ES-I3 (cell line): ENCODE measurements around the gene HYKK.
"Not testable (repeated sequence)": the region's sequence is repeated elsewhere in the genome, so short reads cannot be mapped to it uniquely, and the experiment has no call there.

Experiments used
- H3K36me3 ChIP-seq: 2 replicates; pipeline ENCODE4 v1.6.1; 2013; ENCODE audit warnings: mild to moderate bottlenecking, low read length, control low read depth, moderate library complexity; ENCODE audit not compliant: insufficient read depth
- H3K4me1 ChIP-seq: 2 replicates; pipeline ENCODE4 v1.6.1; 2013; ENCODE audit warnings: mild to moderate bottlenecking, control low read depth, low read length; ENCODE audit not compliant: insufficient read depth
- H3K9ac ChIP-seq: 2 replicates; pipeline ENCODE4 v1.6.1; 2013; ENCODE audit warnings: low read depth, mild to moderate bottlenecking, low read length, moderate library complexity
- H3K9me3 ChIP-seq: 2 replicates; pipeline ENCODE4 v1.6.1; 2013; ENCODE audit warnings: mild to moderate bottlenecking, low read length, moderate library complexity; ENCODE audit not compliant: control insufficient read depth, insufficient read depth

The HYKK gene

GRCh38 chr15:78551902-78552301, 44.5 kb downstream of the HYKK start:
- Histone ChIP-seq H3K9ac (no peak overlapping the region), H3K4me1 (no peaks in the 10 kb centered on the region), H3K9me3 (no peaks in the 10 kb centered on the region), H3K36me3 (peaks cover 7% of the 10 kb centered on the region; the same call in 1 of the 2 replicates)

GRCh38 chr15:78552597-78552996, 45.2 kb downstream of the HYKK start:
- H3K9me3 ChIP-seq = no peaks in the 10 kb centered on the region
- H3K9ac ChIP-seq = no peak overlapping the region
- peaks cover 7% of the 10 kb centered on the region; the same call in 1 of the 2 replicates for H3K36me3 ChIP-seq
- no peaks in the 10 kb centered on the region for H3K4me1 ChIP-seq

GRCh38 chr15:78560201-78560600, 52.8 kb downstream of the HYKK start:
- not testable (repeated sequence) for H3K9ac ChIP-seq, H3K4me1 ChIP-seq, H3K9me3 ChIP-seq, H3K36me3 ChIP-seq

GRCh38 chr15:78561490-78561889, 54.1 kb downstream of the HYKK start:
- H3K9me3 ChIP-seq = no peaks in the 10 kb centered on the region
- no peak overlapping the region for H3K9ac ChIP-seq
- H3K4me1 ChIP-seq = 0 out of 2 replicates have a peak, but pooled peaks cover 5% of the 10 kb centered on the region
- H3K36me3 ChIP-seq = no peaks in the 10 kb centered on the region

GRCh38 chr15:78563092-78563491, 55.7 kb downstream of the HYKK start:
- no peaks in the 10 kb centered on the region for H3K9me3 ChIP-seq
- no peaks in the 10 kb centered on the region for H3K36me3 ChIP-seq
- 0 out of 2 replicates have a peak, but pooled peaks cover 5% of the 10 kb centered on the region for H3K4me1 ChIP-seq
- H3K9ac ChIP-seq = no peak overlapping the region

- no peaks in the 10 kb centered on the region for H3K9me3 ChIP-seq
- no peaks in the 10 kb centered on the region for H3K36me3 ChIP-seq
- H3K4me1 ChIP-seq = 0 out of 2 replicates have a peak, but pooled peaks cover 5% of the 10 kb centered on the region
- H3K9ac ChIP-seq = peak overlapping the region; percentile 15; the same call in 1 of the 2 replicates
Measured at GRCh38 chr15:78564743-78565096, 57.3 kb downstream of the HYKK start.

GRCh38 chr15:78565097-78565950, 57.9 kb downstream of the HYKK start, which contains the start of gene CHRNA5:
Gene CHRNA5, plus strand, starts transcription at chr15:78565520. Its CDS starts 200 bp downstream, at chr15:78565720.
- Histone ChIP-seq H3K36me3 (no peaks in the 10 kb centered on the region), H3K9ac (peak within 1 kb of the TSS; percentile 76), H3K4me1 (0 out of 2 replicates have a peak, but pooled peaks cover 5% of the 10 kb centered on the region), H3K9me3 (no peaks in the 10 kb centered on the region)

- Histone ChIP-seq H3K9me3 (no peaks in the 10 kb centered on the region), H3K4me1 (0 out of 2 replicates have a peak, but pooled peaks cover 5% of the 10 kb centered on the region), H3K36me3 (no peaks in the 10 kb centered on the region), H3K9ac (peak overlapping the region; percentile 76)
Measured at GRCh38 chr15:78565951-78566774, 58.8 kb downstream of the HYKK start.

- no peak overlapping the region for H3K9ac ChIP-seq
- H3K4me1 ChIP-seq = 0 out of 2 replicates have a peak, but pooled peaks cover 5% of the 10 kb centered on the region
- no peaks in the 10 kb centered on the region for H3K9me3 ChIP-seq
- no peaks in the 10 kb centered on the region for H3K36me3 ChIP-seq
Measured at GRCh38 chr15:78567531-78567930, 60.2 kb downstream of the HYKK start.

GRCh38 chr15:78570710-78571109, 63.3 kb downstream of the HYKK start:
- no peak overlapping the region for H3K9ac ChIP-seq
- H3K9me3 ChIP-seq = no peaks in the 10 kb centered on the region
- H3K4me1 ChIP-seq = no peaks in the 10 kb centered on the region
- H3K36me3 ChIP-seq = no peaks in the 10 kb centered on the region

- no peaks in the 10 kb centered on the region for H3K36me3 ChIP-seq
- no peaks in the 10 kb centered on the region for H3K4me1 ChIP-seq
Measured at GRCh38 chr15:78571382-78571781, 64.0 kb downstream of the HYKK start.

GRCh38 chr15:78573416-78573815, 66.0 kb downstream of the HYKK start:
- H3K9ac ChIP-seq = no peak overlapping the region
- H3K9me3 ChIP-seq = no peaks in the 10 kb centered on the region
- no peaks in the 10 kb centered on the region for H3K36me3 ChIP-seq
- H3K4me1 ChIP-seq = no peaks in the 10 kb centered on the region

More at GRCh38 chr15:78571382-78571781, 64.0 kb downstream of the HYKK start:
- Histone ChIP-seq H3K9ac (no peak overlapping the region), H3K9me3 (no peaks in the 10 kb centered on the region)

GRCh38 chr15:78574944-78575343, 67.6 kb downstream of the HYKK start:
- Histone ChIP-seq H3K4me1 (no peaks in the 10 kb centered on the region), H3K9ac (no peak overlapping the region), H3K9me3 (no peaks in the 10 kb centered on the region), H3K36me3 (no peaks in the 10 kb centered on the region)
